Transverse colon (tissue), 4 donors: ENCODE data around the gene PSMA8. TPM values are rescaled to one million over a fixed set of nuclear protein-coding genes. Genes with fewer than 3 reads are reported as not detected.

Experiments
- DNase-seq: peaks from one replicate; pipeline ENCODE4 v3.0.0-alpha.2; 2019
- H3K27ac ChIP-seq, 4 donors: fragments of 200-600 bp; sonication (generic); 2 replicates each; pipeline ENCODE4 v1.5.1; 2016 to 2018; ENCODE audit warnings: inconsistent platforms in 4 of 4
- H3K27me3 ChIP-seq: fragments of 200-600 bp; sonication (generic); 2 replicates; pipeline ENCODE4 v1.5.1; 2017; ENCODE audit warnings: inconsistent platforms
- H3K36me3 ChIP-seq, 4 donors: fragments of 200-600 bp; sonication (generic); 2 replicates each; pipeline ENCODE4 v1.5.1; 2017 to 2019; ENCODE audit warnings: inconsistent platforms in 4 of 4
- H3K4me1 ChIP-seq, 4 donors: fragments of 200-600 bp; sonication (generic); 2 replicates each; pipeline ENCODE4 v1.5.1; 2017 to 2020; ENCODE audit warnings: inconsistent platforms in 4 of 4
- H3K4me3 ChIP-seq, 4 donors: fragments of 200-600 bp; sonication (generic); 1 replicate in 1 of 4; 2 replicates in 3 of 4; pipeline versions ENCODE4 v1.5.1 to v1.6.1; 2017 to 2019; ENCODE audit warnings: inconsistent platforms in 4 of 4
- H3K9me3 ChIP-seq, 2 donors: fragments of 200-600 bp; sonication (generic); 2 replicates each; pipeline ENCODE4 v1.5.1; 2017 to 2019; ENCODE audit warnings: inconsistent platforms in 2 of 2
- CTCF ChIP-seq, 5 experiments: fragments of 200-600 bp in 3 of 5; fragments of 450-650 bp in 2 of 5; sonication (generic) in 3 of 5; IDR thresholded peaks; 1 replicate in 2 of 5; 2 replicates in 3 of 5; pipeline ENCODE4 v1.5.1; 2016 to 2017; ENCODE audit warnings: antibody characterized with exemption in 5 of 5, inconsistent platforms in 3 of 5, mild to moderate bottlenecking in 2 of 5, moderate library complexity in 1 of 5
- EP300 ChIP-seq: sonication (generic); formaldehyde crosslinking; IDR thresholded peaks from one replicate; pipeline ENCODE4 v1.6.1; 2017; ENCODE audit warnings: antibody characterized with exemption, low read depth
- POLR2A ChIP-seq: fragments of 450-650 bp; IDR thresholded peaks from one replicate; pipeline ENCODE4 v1.6.1; 2016; ENCODE audit warnings: antibody characterized with exemption, mild to moderate bottlenecking, moderate library complexity
- POLR2AphosphoS5 ChIP-seq, 3 donors: sonication (generic); formaldehyde crosslinking; IDR thresholded peaks; one replicate each; pipeline ENCODE4 v1.6.1; 2016; ENCODE audit warnings: antibody characterized with exemption in 3 of 3
- WGBS, 2 donors: methylation state at CpG; one replicate each; pipeline ENCODE4 v1.1.5; 2018; ENCODE audit warnings: low coverage in 1 of 2; 5-methylcytosine and 5-hydroxymethylcytosine counted together
- in situ Hi-C, 4 donors: fragments of 200-750 bp; cut with MboI; loops; one replicate each; pipeline versions ENCODE4 v1.15.0 to v1.15.1; 2017; ENCODE audit warnings: low sequenced_read_pairs in 3 of 4, low pct_ligation_motif_present in 1 of 4, low pct_unique_long_range_greater_than_20kb in 1 of 4
- intact Hi-C: fragments of 100-400 bp; cut with DNase I; formaldehyde crosslinking; loops from one replicate; pipeline ENCODE4 v1.15.1; 2023; ENCODE audit warnings: low total_unique reads
- total RNA-seq, 4 donors: library from RNA; depleted of rRNA; stranded (reverse); fragments of >200 nt; gene quantifications; one replicate each; pipeline ENCODE4 v1.1.0, GENCODE V29; 2016

Gene PSMA8
- total RNA-seq, 4 donors from 2014 or later, result not detected

GRCh38 chr18:26206488-26206887 is 72.8 kb downstream of the PSMA8 start:
- H3K4me3 ChIP-seq, result no peak overlapping the region
- WGBS, 2 donors, result 89 to 99% methylated on average over 2 of the region's 2 CpGs
- TF ChIP-seq EP300 (no peak), CTCF (IDR thresholded peaks at IDR 0.05) (no peak), POLR2AphosphoS5 (IDR thresholded peaks at IDR 0.05) (no peak), POLR2A (no peak)
- no peaks in the 10 kb centered on the region for H3K36me3 ChIP-seq
- in situ Hi-C loops (no loop called here), intact Hi-C loops (loop anchor here (5.0 kb wide), 1 partner anchor 1309 kb away; no protein-coding TSS in a partner anchor)
- H3K27ac ChIP-seq, result no peak overlapping the region
- no peaks in the 10 kb centered on the region for H3K4me1 ChIP-seq
- H3K27me3 ChIP-seq, result no peaks in the 10 kb centered on the region
- no peak for DNase-seq
- no peaks in the 10 kb centered on the region for H3K9me3 ChIP-seq

GRCh38 chr18:26207937-26208336 is 74.3 kb downstream of the PSMA8 start:
- in situ Hi-C loops (no loop called here), intact Hi-C loops (loop anchor here (5.0 kb wide), 1 partner anchor 1311 kb away; no protein-coding TSS in a partner anchor)
- Histone ChIP-seq H3K27ac (no peak overlapping the region), H3K9me3 (no peaks in the 10 kb centered on the region), H3K27me3 (no peaks in the 10 kb centered on the region), H3K4me3 (no peak overlapping the region), H3K4me1 (no peaks in the 10 kb centered on the region), H3K36me3 (no peaks in the 10 kb centered on the region)
- no peak for DNase-seq
- TF ChIP-seq POLR2AphosphoS5 (IDR thresholded peaks at IDR 0.05), result no peak
- TF ChIP-seq POLR2A, result no peak
- TF ChIP-seq CTCF (IDR thresholded peaks at IDR 0.05), result no peak
- no peak for TF ChIP-seq EP300
- WGBS, 2 donors, result 94 to 95% methylated on average over 2 to 3 of the region's 3 CpGs

GRCh38 chr18:26208977-26209376 is 75.3 kb downstream of the PSMA8 start:
- Histone ChIP-seq H3K9me3 (no peaks in the 10 kb centered on the region), H3K27me3 (no peaks in the 10 kb centered on the region), H3K4me1 (no peaks in the 10 kb centered on the region), H3K36me3 (no peaks in the 10 kb centered on the region), H3K4me3 (no peak overlapping the region), H3K27ac (no peak overlapping the region)
- WGBS, 2 donors, result 60 to 75% methylated on average over 2 of the region's 2 CpGs
- DNase-seq, result no peak
- TF ChIP-seq EP300 (no peak), POLR2A (no peak), POLR2AphosphoS5 (IDR thresholded peaks at IDR 0.05) (no peak), CTCF (IDR thresholded peaks at IDR 0.05) (no peak)
- intact Hi-C loops, result loop anchor here (5.0 kb wide), 1 partner anchor 1312 kb away; no protein-coding TSS in a partner anchor
- in situ Hi-C loops, result no loop called here

- H3K27ac ChIP-seq, result no peak overlapping the region
- no peaks in the 10 kb centered on the region for H3K9me3 ChIP-seq
- intact Hi-C loops (no loop called here), in situ Hi-C loops (no loop called here)
- H3K36me3 ChIP-seq, result no peaks in the 10 kb centered on the region
- no peak overlapping the region for H3K4me3 ChIP-seq
- DNase-seq, result no peak
- 91 to 100% methylated on average over 1 to 4 of the region's 4 CpGs for WGBS, 2 donors
- no peaks in the 10 kb centered on the region for H3K4me1 ChIP-seq
- no peaks in the 10 kb centered on the region for H3K27me3 ChIP-seq
- TF ChIP-seq EP300 (no peak), POLR2A (no peak), CTCF (IDR thresholded peaks at IDR 0.05) (no peak), POLR2AphosphoS5 (IDR thresholded peaks at IDR 0.05) (no peak)
These were observed 76.5 kb downstream of the PSMA8 start for GRCh38 chr18:26210147-26210546.
